Stimulated activated CD4-positive, alpha-beta T cell treated with anti-CD3 and anti-CD28 coated beads, Interleukin-2, amount 100 ng/mL, for 48 hours (primary cell): ENCODE measurements around the gene PMPCB.
"Not testable (repeated sequence)": the region's sequence is repeated elsewhere in the genome, so short reads cannot be mapped to it uniquely, and the experiment has no call there.

Source experiments
- DNase-seq, 2 donors: peaks; one replicate each; pipeline ENCODE4 v3.0.0-alpha.2; 2020

The PMPCB gene

GRCh38 chr7:103296901-103297836, at the start of gene PMPCB:
Gene PMPCB (plus strand): TSS chr7:103297435. CDS start chr7:103297460, 25 bp downstream.
- DNase-seq, result peak; percentile 95 to 97

- DNase-seq, result not testable (repeated sequence)
These were observed 43.3 kb upstream of the PMPCB start for GRCh38 chr7:103253699-103254506.

GRCh38 chr7:103264054-103264453, 33.2 kb upstream of the PMPCB start:
- DNase-seq, result not testable (repeated sequence)

GRCh38 chr7:103266229-103266628, 31.0 kb upstream of the PMPCB start:
- DNase-seq, result not testable (repeated sequence)

DNA sequence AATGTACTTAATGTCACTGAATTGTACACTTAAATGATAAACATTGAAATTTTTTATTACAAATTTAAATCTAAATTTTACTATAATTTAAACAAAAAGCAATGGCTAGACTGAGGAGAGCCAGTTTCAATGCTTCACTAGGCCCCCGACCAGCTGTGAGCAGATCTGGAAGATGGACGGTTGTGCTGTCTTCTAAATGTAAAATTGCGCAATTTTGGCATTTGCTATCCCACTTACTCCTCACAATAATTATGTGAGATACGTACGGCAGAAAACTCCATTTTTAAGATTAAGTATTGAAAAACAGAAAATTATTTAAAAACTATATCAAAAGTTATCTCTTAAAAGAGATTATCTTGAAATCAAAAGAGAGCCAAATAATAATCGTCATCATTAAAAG, 23.9 kb upstream of the PMPCB start:
- not testable (repeated sequence) for DNase-seq

- not testable (repeated sequence) for DNase-seq
These were observed 22.4 kb upstream of the PMPCB start for GRCh38 chr7:103274867-103275266.

DNA sequence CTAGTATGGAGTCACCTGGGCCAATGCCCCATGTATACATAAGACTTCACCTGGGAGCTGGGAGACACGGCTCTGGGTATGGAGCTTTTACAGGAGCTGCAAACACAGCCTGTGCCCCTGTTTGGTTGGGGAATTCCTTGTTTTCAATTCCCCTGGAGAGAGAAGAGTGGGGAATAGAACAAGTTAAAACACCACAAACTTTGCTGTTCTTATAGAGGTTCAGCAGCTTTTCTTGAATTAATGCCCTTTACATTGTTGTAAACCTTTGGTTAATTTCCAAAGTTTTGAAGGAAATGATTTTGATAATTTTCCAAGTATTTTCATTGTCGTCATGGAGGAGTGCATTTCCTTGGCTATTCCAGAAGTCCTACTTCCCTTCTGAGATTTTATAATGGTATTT, 19.0 kb upstream of the PMPCB start:
- not testable (repeated sequence) for DNase-seq

GRCh38 chr7:103279636-103279962, 17.6 kb upstream of the PMPCB start:
- DNase-seq, result peak in 1 of 2 donors; percentile 25

GRCh38 chr7:103279963-103280802, 17.1 kb upstream of the PMPCB start:
- peak; percentile 73 to 76 for DNase-seq

- peak; percentile 10 to 11 for DNase-seq
These were observed 16.5 kb upstream of the PMPCB start for GRCh38 chr7:103280803-103281155.

- not testable (repeated sequence) for DNase-seq
These were observed 14.3 kb upstream of the PMPCB start for GRCh38 chr7:103282802-103283427.

- no peak for DNase-seq
These were observed 5.1 kb upstream of the PMPCB start for GRCh38 chr7:103292122-103292521.

DNA sequence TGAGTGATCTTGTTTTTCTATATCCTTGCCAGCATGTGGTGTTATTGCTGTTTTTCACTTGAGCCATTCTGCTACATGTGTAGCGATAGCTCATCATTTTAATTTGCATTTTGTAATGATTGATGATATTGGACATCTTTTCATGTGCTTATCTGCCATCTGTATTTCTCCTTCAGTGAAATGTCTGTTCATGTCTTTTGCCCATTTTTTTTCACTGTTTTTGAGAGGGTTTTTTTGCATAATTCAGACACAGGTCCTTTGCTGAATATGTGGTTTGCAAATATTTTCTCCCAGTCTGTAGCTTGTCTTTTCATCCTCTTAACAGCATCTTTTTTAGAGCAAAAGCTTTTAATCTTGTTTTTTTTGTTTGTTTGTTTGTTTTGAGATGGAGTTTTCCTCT, 3.7 kb upstream of the PMPCB start:
- no peak for DNase-seq

GRCh38 chr7:103297837-103298179, 573 bp downstream of the PMPCB start:
- DNase-seq, result no peak

DNA sequence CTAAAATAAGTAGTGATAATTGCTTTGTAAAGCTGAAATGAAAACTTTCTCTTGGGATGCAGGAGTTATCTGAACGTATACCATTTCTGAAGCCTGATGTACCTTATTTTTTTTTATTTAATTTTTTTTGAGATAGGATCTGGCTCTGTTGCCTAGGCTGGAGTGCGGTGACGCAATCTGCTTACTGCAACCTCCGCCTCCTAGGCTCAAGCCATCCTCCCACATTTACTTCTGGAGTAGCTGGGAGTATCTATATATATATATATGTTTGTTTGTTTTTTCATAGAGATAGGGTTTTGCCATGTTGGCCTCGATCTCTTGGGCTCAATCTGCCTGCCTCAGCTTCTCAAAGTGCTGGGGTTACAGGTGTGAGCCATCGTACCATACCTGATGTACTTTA, 2.4 kb downstream of the PMPCB start:
- DNase-seq, result no peak

- DNase-seq, result no peak
These were observed 4.2 kb downstream of the PMPCB start for GRCh38 chr7:103301441-103301840.

- no peak for DNase-seq
These were observed 10.4 kb downstream of the PMPCB start for GRCh38 chr7:103307503-103308231.

- DNase-seq, result no peak
These were observed 17.6 kb downstream of the PMPCB start for GRCh38 chr7:103314852-103315251.

GRCh38 chr7:103316380-103316941, 19.2 kb downstream of the PMPCB start:
- DNase-seq, result no peak

DNA sequence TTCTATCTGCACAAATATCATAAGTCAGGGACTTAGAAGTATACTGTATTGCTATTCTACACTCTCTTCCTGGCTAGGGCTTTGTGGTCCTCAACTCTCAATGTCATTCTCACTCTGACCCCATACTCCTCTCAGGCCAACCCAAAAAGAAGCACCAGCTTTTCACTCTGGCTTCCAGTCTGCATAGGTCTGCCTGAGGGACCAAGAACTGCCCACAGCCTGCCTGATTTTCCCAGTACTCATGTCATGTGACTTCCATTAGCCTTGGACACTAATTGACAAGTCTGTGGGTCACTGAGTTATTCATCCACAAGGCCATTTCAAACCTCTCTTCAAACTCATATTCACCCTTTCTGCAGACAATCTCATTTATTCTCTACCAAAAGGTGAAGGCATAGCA, 19.8 kb downstream of the PMPCB start:
- DNase-seq, result no peak

GRCh38 chr7:103325744-103326143, 28.5 kb downstream of the PMPCB start:
- DNase-seq, result no peak

DNA sequence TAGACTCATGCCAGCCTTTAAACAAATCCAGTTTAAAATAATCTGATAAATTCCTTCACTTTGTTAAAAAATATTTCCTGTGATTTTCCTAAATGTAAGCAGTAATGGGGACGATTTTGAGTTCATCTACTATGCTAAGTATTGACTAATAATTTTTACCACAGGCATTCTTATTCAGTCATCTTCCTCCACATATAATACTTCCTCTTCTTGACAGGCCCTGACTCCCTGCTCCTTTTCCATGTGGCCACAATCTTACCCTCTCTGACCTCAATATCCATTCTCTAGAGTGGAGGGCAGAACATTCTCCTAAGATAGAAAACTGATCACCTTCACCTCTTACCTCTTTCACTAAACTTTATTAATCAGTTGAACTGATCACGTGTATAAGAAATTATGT, 39.5 kb downstream of the PMPCB start:
- DNase-seq, result no peak
